SK-N-SH (cell line): ENCODE measurements around the gene COCH. TPM values are rescaled to one million over a fixed set of nuclear protein-coding genes. Genes with fewer than 3 reads are reported as not detected.

Experiments
- CTCF ChIA-PET: fragments of 300-600, 350-600 bp; formaldehyde crosslinking; extraction: SDS; loops from one replicate; lab custom pipeline; 2021; lab: Yijun Ruan, JAX
- POLR2A ChIA-PET: fragments of 350-600 bp; sonication (Branson Sonifier 250); formaldehyde crosslinking; extraction: SDS; loops from one replicate; lab custom pipeline; 2020; ENCODE audit warnings: antibody characterized with exemption, inconsistent platforms; lab: Yijun Ruan, JAX
- DNase-seq: peaks from one replicate; pipeline ENCODE4 v3.0.0; 2012
- H2AFZ ChIP-seq: fragments of 200-600 bp; sonication (generic); 2 replicates; pipeline ENCODE4 v1.8.1; 2016; ENCODE audit warnings: antibody characterized with exemption, mild to moderate bottlenecking, low read depth
- H3F3A ChIP-seq: fragments of 200-600 bp; sonication (generic); replicated peaks from 2 replicates; pipeline ENCODE3; 2016; ENCODE audit warnings: antibody characterized with exemption, mild to moderate bottlenecking; ENCODE audit not compliant: insufficient read depth
- H3K27ac ChIP-seq, 2 experiments: fragments of 200-500 bp in 1 of 2; fragments of 200-600 bp in 1 of 2; sonication (Bioruptor generic) in 1 of 2; sonication (generic), shearing (Covaris generic) in 1 of 2; 2 replicates each; pipeline versions ENCODE4 v1.5.1 to v1.6.1; 2014 to 2016; ENCODE audit warnings: low read depth in 2 of 2, inconsistent platforms in 1 of 2, low read length in 1 of 2, mild to moderate bottlenecking in 1 of 2, mixed read lengths in 1 of 2
- H3K27me3 ChIP-seq: fragments of 200-600 bp; sonication (generic), shearing (Covaris generic); 2 replicates; pipeline ENCODE4 v1.6.1; 2016; ENCODE audit warnings: mixed run types; ENCODE audit not compliant: insufficient read depth
- H3K36me3 ChIP-seq, 2 experiments: fragments of 200-500 bp in 1 of 2; fragments of 200-600 bp in 1 of 2; sonication (Bioruptor generic) in 1 of 2; sonication (generic) in 1 of 2; replicated peaks in 1 of 2; 2 replicates each; pipeline versions ENCODE3 to v1.5.1; 2014 to 2016; ENCODE audit warnings: low read length in 1 of 2, mild to moderate bottlenecking in 1 of 2; ENCODE audit not compliant: insufficient read depth in 2 of 2, control insufficient read depth in 1 of 2
- H3K4me1 ChIP-seq, 2 experiments: fragments of 200-500 bp in 1 of 2; fragments of 200-600 bp in 1 of 2; sonication (Bioruptor generic) in 1 of 2; sonication (generic), shearing (Covaris generic) in 1 of 2; 2 replicates each; pipeline versions ENCODE4 v1.5.1 to v1.6.1; 2014 to 2016; ENCODE audit warnings: low read depth in 1 of 2, low read length in 1 of 2, mixed run types in 1 of 2; ENCODE audit not compliant: insufficient read depth in 2 of 2, control insufficient read depth in 1 of 2
- H3K4me2 ChIP-seq: fragments of 200-600 bp; sonication (generic), shearing (Covaris generic); 2 replicates; pipeline ENCODE4 v1.6.1; 2017; ENCODE audit warnings: mixed run types
- H3K4me3 ChIP-seq, 2 experiments: fragments of 200-500 bp in 1 of 2; fragments of 200-600 bp in 1 of 2; sonication (Bioruptor generic) in 1 of 2; sonication (generic), shearing (Covaris generic) in 1 of 2; 2 replicates each; pipeline versions ENCODE4 v1.5.1 to v1.8.1; 2014 to 2016; ENCODE audit warnings: low read depth in 2 of 2, inconsistent platforms in 1 of 2, low read length in 1 of 2, mild to moderate bottlenecking in 1 of 2, mixed read lengths in 1 of 2, moderate library complexity in 1 of 2
- H3K79me2 ChIP-seq: fragments of 200-600 bp; sonication (generic); 2 replicates; pipeline ENCODE4 v1.8.1; 2017; ENCODE audit warnings: mild to moderate bottlenecking; ENCODE audit not compliant: insufficient read depth
- H3K9ac ChIP-seq: fragments of 200-600 bp; sonication (generic); 2 replicates; pipeline ENCODE4 v1.6.1; 2017; ENCODE audit warnings: mixed run types
- H3K9me2 ChIP-seq: fragments of 200-600 bp; sonication (generic); 2 replicates; pipeline ENCODE4 v1.6.1; 2017; ENCODE audit warnings: mixed run types
- H3K9me3 ChIP-seq: fragments of 200-600 bp; sonication (generic); 2 replicates; pipeline ENCODE4 v1.6.1; 2017; ENCODE audit warnings: mixed run types, mild to moderate bottlenecking, moderate library complexity
- H4K20me1 ChIP-seq: fragments of 200-600 bp; sonication (generic); 2 replicates; pipeline ENCODE4 v1.6.1; 2017; ENCODE audit warnings: mild to moderate bottlenecking, mixed run types; ENCODE audit not compliant: insufficient read depth
- EP300 ChIP-seq, 2 experiments: IDR thresholded peaks; 2 replicates each; pipeline versions ENCODE4 v1.4.0 to v1.6.1; 2012; ENCODE audit warnings: borderline replicate concordance in 1 of 2, low read depth in 1 of 2, low read length in 1 of 2
- FOSL2 ChIP-seq: IDR thresholded peaks from 2 replicates; pipeline ENCODE4 v1.4.0; 2012; ENCODE audit warnings: low read depth, mild to moderate bottlenecking, moderate library complexity, borderline replicate concordance
- FOXJ3 ChIP-seq: sonication (generic); formaldehyde crosslinking; IDR thresholded peaks from 2 replicates; pipeline ENCODE4 v1.5.1; 2020; ENCODE audit warnings: mild to moderate bottlenecking, missing genetic modification reagents
- GABPA ChIP-seq: IDR thresholded peaks from 2 replicates; pipeline ENCODE4 v1.4.0; 2012; ENCODE audit warnings: low read depth, mild to moderate bottlenecking
- JUND ChIP-seq: IDR thresholded peaks from 2 replicates; pipeline ENCODE4 v1.4.0; 2012
- MXI1 ChIP-seq: IDR thresholded peaks from 2 replicates; pipeline ENCODE4 v1.6.1; 2012; ENCODE audit warnings: mild to moderate bottlenecking, low read depth, low read length, improper control_type of control experiment
- NRF1 ChIP-seq: IDR thresholded peaks from 2 replicates; pipeline ENCODE4 v1.6.1; 2012; ENCODE audit warnings: low read depth, mild to moderate bottlenecking, low read length
- PBX3 ChIP-seq: IDR thresholded peaks from 2 replicates; pipeline ENCODE4; 2012
- RAD21 ChIP-seq: IDR thresholded peaks from 2 replicates; pipeline ENCODE4 v1.6.1; 2012; ENCODE audit warnings: mild to moderate bottlenecking, low read length
- RCOR1 ChIP-seq: fragments of 150-350 bp; IDR thresholded peaks from 2 replicates; pipeline ENCODE4 v1.6.1; 2017; ENCODE audit warnings: antibody characterized with exemption, low read length
- RXRA ChIP-seq: IDR thresholded peaks from 2 replicates; pipeline ENCODE4 v1.4.0; 2012; ENCODE audit warnings: low read depth, mild to moderate bottlenecking, borderline replicate concordance
- TAF1 ChIP-seq: IDR thresholded peaks from 2 replicates; pipeline ENCODE4 v1.6.1; 2012; ENCODE audit warnings: low read depth, mild to moderate bottlenecking, low read length, moderate library complexity, borderline replicate concordance
- TCF12 ChIP-seq: IDR thresholded peaks from 2 replicates; pipeline ENCODE4 v1.4.0; 2012
- YY1 ChIP-seq: IDR thresholded peaks from 2 replicates; pipeline ENCODE4 v1.4.0; 2012; ENCODE audit warnings: low read depth, mild to moderate bottlenecking
- WGBS: methylation state at CpG from one replicate; pipeline ENCODE4 v1.1.6; 2017; ENCODE audit warnings: low lambda C conversion rate; 5-methylcytosine and 5-hydroxymethylcytosine counted together
- polyA plus RNA-seq, 3 experiments: library from polyadenylated mRNA; depleted of rRNA; stranded (reverse); fragments of >200 nt; gene quantifications; 2 replicates each; pipeline ENCODE4 v1.2.3, GENCODE V29; 2012
- TF ChIP-seq, protein P1 (sequence below): fragments of 200-600 bp; sonication (generic); IDR thresholded peaks from 2 replicates; pipeline ENCODE4 v1.6.1; 2017; ENCODE audit warnings: antibody characterized with exemption, mild to moderate bottlenecking, moderate library complexity
- TF ChIP-seq, protein P2 (sequence below): IDR thresholded peaks from 2 replicates; pipeline ENCODE4 v1.4.0; 2012; ENCODE audit warnings: low read depth, borderline replicate concordance

The COCH gene
- polyA plus RNA-seq, 1 of the 3 experiments (the other 2 are of a cell fraction): 9.3 TPM

GRCh38 chr14:30884901-30885300 is 10.5 kb downstream of the COCH start:
- POLR2A ChIA-PET: no interaction called here
- Histone ChIP-seq H3K27me3 (no peaks in the 10 kb centered on the region), H3K4me3 (no peak overlapping the region), H3K4me1 (no peaks in the 10 kb centered on the region), H3K9me3 (no peaks in the 10 kb centered on the region)
- TF ChIP-seq, protein P1, sequence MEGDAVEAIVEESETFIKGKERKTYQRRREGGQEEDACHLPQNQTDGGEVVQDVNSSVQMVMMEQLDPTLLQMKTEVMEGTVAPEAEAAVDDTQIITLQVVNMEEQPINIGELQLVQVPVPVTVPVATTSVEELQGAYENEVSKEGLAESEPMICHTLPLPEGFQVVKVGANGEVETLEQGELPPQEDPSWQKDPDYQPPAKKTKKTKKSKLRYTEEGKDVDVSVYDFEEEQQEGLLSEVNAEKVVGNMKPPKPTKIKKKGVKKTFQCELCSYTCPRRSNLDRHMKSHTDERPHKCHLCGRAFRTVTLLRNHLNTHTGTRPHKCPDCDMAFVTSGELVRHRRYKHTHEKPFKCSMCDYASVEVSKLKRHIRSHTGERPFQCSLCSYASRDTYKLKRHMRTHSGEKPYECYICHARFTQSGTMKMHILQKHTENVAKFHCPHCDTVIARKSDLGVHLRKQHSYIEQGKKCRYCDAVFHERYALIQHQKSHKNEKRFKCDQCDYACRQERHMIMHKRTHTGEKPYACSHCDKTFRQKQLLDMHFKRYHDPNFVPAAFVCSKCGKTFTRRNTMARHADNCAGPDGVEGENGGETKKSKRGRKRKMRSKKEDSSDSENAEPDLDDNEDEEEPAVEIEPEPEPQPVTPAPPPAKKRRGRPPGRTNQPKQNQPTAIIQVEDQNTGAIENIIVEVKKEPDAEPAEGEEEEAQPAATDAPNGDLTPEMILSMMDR: no peak
- TF ChIP-seq, protein P2, sequence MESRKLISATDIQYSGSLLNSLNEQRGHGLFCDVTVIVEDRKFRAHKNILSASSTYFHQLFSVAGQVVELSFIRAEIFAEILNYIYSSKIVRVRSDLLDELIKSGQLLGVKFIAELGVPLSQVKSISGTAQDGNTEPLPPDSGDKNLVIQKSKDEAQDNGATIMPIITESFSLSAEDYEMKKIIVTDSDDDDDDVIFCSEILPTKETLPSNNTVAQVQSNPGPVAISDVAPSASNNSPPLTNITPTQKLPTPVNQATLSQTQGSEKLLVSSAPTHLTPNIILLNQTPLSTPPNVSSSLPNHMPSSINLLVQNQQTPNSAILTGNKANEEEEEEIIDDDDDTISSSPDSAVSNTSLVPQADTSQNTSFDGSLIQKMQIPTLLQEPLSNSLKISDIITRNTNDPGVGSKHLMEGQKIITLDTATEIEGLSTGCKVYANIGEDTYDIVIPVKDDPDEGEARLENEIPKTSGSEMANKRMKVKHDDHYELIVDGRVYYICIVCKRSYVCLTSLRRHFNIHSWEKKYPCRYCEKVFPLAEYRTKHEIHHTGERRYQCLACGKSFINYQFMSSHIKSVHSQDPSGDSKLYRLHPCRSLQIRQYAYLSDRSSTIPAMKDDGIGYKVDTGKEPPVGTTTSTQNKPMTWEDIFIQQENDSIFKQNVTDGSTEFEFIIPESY: no peak
- TF ChIP-seq YY1 (no peak), FOSL2 (no peak), TAF1 (no peak), PBX3 (no peak), RCOR1 (no peak), RAD21 (no peak), TCF12 (no peak), GABPA (no peak)
- TF ChIP-seq, all 33 proteins: peak for 0
- H3K79me2 ChIP-seq: no peaks in the 10 kb centered on the region
- CTCF ChIA-PET: interaction anchor here (1.0 to 1.5 kb wide), 2 partner anchors 9 to 22 kb away, joined by 3 to 4 read pairs; no protein-coding TSS in a partner anchor
- H3K27ac ChIP-seq: no peak overlapping the region
- H3K36me3 ChIP-seq: peaks cover 0 to 9% of the 10 kb centered on the region in 2 experiments
- DNase-seq: no peak
- H3K4me2 ChIP-seq: no peak overlapping the region
- H4K20me1 ChIP-seq: no peaks in the 10 kb centered on the region
- no peak overlapping the region for H3K9ac ChIP-seq
- peaks cover 4% of the 10 kb centered on the region for H3F3A ChIP-seq
- H2AFZ ChIP-seq: no peak overlapping the region
- WGBS: 81% methylated on average over 3 of the region's 3 CpGs
- no peaks in the 10 kb centered on the region for H3K9me2 ChIP-seq

DNA sequence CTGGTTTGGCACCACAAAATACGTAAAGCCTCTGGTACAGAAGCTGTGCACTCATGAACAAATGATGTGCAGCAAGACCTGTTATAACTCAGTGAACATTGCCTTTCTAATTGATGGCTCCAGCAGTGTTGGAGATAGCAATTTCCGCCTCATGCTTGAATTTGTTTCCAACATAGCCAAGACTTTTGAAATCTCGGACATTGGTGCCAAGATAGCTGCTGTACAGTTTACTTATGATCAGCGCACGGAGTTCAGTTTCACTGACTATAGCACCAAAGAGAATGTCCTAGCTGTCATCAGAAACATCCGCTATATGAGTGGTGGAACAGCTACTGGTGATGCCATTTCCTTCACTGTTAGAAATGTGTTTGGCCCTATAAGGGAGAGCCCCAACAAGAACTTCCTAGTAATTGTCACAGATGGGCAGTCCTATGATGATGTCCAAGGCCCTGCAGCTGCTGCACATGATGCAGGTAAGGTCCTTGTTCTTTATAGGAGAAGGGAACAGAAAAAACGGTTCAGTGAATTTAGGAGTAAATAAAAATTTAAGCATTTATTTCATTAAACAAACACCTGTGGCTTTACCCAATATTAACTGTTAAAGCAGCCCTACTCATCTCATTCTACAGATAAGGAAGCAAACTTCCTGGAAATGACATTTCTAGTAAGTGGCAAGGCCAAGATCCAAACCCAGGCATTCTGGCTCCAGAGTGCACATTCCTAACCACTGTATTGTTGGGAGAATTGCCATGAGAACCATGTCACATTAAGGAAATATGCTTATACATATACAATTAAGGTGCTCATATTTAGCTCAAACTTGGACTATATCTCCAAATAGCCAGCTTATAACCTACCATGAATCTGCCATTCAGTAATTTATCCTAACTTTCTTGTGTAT is 11.7 kb downstream of the COCH start:
- no peak for DNase-seq
- no peak for TF ChIP-seq JUND
- TF ChIP-seq MXI1: no peak
- no peak for TF ChIP-seq NRF1
- TF ChIP-seq, protein P1: no peak
- TF ChIP-seq RXRA: no peak
- no peak for TF ChIP-seq EP300 (IDR thresholded peaks at IDR 0.05; ENCODE audit: borderline replicate concordance in 1 of 2, low read depth in 1 of 2, low read length in 1 of 2)
- no peak for TF ChIP-seq FOXJ3
- no peak for TF ChIP-seq RAD21
- TF ChIP-seq, protein P2: no peak
- TF ChIP-seq TCF12: no peak

More for the DNA sequence above, 11.7 kb downstream of the COCH start:
- Histone ChIP-seq H2AFZ (no peak overlapping the region), H3K27ac (no peak overlapping the region), H3K9me2 (no peaks in the 10 kb centered on the region), H3K27me3 (no peaks in the 10 kb centered on the region), H3K36me3 (peaks cover 0 to 9% of the 10 kb centered on the region in 2 experiments), H3K79me2 (no peaks in the 10 kb centered on the region), H3F3A (peaks cover 4% of the 10 kb centered on the region), H3K4me3 (no peak overlapping the region), H3K9ac (no peak overlapping the region), H3K4me2 (no peak overlapping the region), H4K20me1 (no peaks in the 10 kb centered on the region), H3K4me1 (no peaks in the 10 kb centered on the region), H3K9me3 (no peaks in the 10 kb centered on the region)
- ChIA-PET POLR2A (no interaction called here), CTCF (interaction anchor here (1.4 to 1.5 kb wide), 2 partner anchors 11 to 12 kb away, joined by 4 to 6 read pairs; no protein-coding TSS in a partner anchor)
- WGBS: 90% methylated on average over 7 of the region's 7 CpGs
